Stimulated activated memory B cell treated with anti-CD40 and anti-IgM and Interleukin-4, amounts not matched to agents 10 μg/mL and 1 μg/mL and 100 μg/mL, for 72 hours (primary cell): ENCODE results near the gene PMEPA1.

Source experiments
- ATAC-seq: fragments of 150-1000 bp; cut with Tn5 transposase; 2 replicates; pipeline ENCODE4 v1.10.0; 2021
- H3K27ac Mint-ChIP-seq: one replicate; pipeline ENCODE4 v1.8.0; 2022; ENCODE audit warnings: mild to moderate bottlenecking, mixed read lengths
- H3K27me3 Mint-ChIP-seq: one replicate; pipeline ENCODE4 v1.8.0; 2022; ENCODE audit warnings: mixed read lengths
- H3K36me3 Mint-ChIP-seq: one replicate; pipeline ENCODE4 v1.8.0; 2022; ENCODE audit warnings: mixed read lengths
- H3K4me1 Mint-ChIP-seq: one replicate; pipeline ENCODE4 v1.8.0; 2022; ENCODE audit warnings: mixed read lengths
- H3K4me3 Mint-ChIP-seq: one replicate; pipeline ENCODE4 v1.8.0; 2022; ENCODE audit warnings: mild to moderate bottlenecking, moderate library complexity, mixed read lengths
- H3K9me3 Mint-ChIP-seq: one replicate; pipeline ENCODE4 v1.8.0; 2022; ENCODE audit warnings: mixed read lengths

The PMEPA1 gene

DNA sequence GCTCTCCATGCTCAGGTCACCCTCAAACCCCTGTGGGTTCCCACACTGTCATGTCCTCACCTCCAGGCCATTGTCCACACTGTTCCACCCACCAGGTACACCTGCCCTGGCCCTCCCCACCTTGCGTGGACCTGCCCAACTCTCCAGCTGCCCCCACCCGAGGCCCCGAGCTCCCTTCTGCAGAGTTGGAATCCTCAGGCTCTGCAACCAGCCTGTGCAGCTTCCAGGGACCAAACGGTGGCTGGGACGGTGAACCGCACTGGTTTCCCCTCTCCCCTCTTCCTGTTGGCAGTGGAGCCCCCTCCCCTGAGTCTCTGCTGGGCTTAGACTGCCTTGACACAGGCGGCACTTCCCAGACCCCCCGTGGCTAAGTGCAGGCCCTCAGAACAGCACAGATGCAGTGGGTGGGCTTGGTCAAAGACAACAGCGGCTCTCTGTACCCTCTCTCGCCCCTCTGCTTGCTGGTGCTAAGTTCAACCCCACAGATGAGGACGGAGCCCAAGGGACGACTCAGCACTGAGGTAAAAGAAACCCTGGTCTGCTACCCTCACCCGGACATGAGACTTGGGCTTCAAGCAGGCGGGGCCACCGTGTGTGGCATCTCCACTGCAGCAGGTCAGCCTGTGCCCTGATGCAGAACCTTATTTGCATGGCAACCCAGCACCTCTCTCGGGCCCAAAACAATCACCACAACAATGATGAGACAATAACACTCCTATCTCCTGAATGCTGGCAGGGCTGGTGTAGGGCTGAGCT is 100.6 kb downstream of the PMEPA1 start:
- H3K4me1 Mint-ChIP-seq = peaks cover 30% of the 10 kb centered on the region
- H3K27me3 Mint-ChIP-seq = no peaks in the 10 kb centered on the region
- ATAC-seq = peak; percentile 83
- peaks cover 33% of the 10 kb centered on the region for H3K36me3 Mint-ChIP-seq
- H3K27ac Mint-ChIP-seq = peak overlapping the region; percentile 77
- H3K4me3 Mint-ChIP-seq = no peak overlapping the region
- no peaks in the 10 kb centered on the region for H3K9me3 Mint-ChIP-seq

DNA sequence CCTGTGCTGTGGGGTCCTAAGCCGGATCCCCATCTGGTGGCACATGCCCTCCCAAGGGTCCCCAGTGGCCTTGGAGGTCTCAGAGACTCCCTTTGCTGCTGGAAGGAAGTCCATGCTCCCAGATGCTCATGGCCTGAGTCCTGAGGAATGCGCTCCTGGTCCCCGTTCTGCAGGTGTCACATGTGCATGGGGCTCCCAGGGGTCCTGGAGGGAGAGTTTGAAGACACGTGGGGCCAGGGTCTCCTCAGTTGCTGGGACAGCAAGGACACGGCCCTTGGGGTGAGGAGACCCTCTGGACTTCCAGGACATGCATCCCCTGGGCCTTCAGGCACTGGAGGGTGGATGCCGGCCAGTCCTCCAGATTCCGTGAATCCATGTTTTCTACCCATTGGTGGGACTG is 101.3 kb downstream of the PMEPA1 start:
- no peak for ATAC-seq
- Mint-ChIP-seq H3K27ac (no peak overlapping the region), H3K27me3 (no peaks in the 10 kb centered on the region), H3K9me3 (no peaks in the 10 kb centered on the region), H3K4me3 (no peak overlapping the region), H3K4me1 (peaks cover 30% of the 10 kb centered on the region), H3K36me3 (peaks cover 32% of the 10 kb centered on the region)

DNA sequence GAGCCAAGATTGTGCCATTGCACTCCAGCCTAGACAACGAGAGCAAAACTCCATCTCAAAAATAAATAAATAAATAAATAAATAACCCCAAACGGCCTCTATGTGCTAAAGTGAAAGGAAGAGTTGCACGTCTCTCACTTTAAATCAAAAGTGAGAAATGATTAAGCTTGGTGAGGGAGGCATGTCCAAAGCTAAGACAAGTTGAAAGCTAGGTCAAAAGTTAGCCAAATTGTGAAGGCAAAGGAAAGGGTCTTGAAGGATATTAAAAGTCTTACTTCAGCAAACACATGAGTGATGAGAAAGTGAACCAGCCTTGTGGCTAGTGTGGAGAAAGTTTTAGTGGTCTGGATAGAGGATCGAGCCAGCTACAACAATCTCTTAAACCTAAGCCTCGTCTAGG is 103.9 kb downstream of the PMEPA1 start:
- peak overlapping the region; percentile 20 for H3K27ac Mint-ChIP-seq
- peaks cover 8% of the 10 kb centered on the region for H3K27me3 Mint-ChIP-seq
- H3K36me3 Mint-ChIP-seq = peaks cover 30% of the 10 kb centered on the region
- H3K4me3 Mint-ChIP-seq = no peak overlapping the region
- ATAC-seq = no peak
- no peaks in the 10 kb centered on the region for H3K9me3 Mint-ChIP-seq
- H3K4me1 Mint-ChIP-seq = peaks cover 37% of the 10 kb centered on the region

DNA sequence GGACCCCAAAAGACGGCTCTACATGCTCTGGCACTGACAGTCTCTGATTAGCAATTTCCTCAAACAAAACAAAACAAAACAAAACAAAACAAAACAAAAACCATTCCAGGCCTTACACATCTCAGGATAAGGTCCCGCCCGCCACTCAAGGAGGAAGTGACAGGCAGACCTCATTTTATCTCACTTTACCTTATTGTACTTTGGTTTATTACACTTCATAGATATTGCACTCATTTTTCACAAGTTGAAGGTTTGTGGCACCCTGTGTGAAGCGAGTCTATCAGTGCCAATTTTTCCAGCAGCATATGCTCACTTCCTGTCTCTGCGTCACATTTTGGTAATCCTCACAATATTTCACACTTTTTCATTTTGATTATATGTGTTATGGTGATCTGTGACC is 104.8 kb downstream of the PMEPA1 start:
- peaks cover 11% of the 10 kb centered on the region for H3K27me3 Mint-ChIP-seq

DNA sequence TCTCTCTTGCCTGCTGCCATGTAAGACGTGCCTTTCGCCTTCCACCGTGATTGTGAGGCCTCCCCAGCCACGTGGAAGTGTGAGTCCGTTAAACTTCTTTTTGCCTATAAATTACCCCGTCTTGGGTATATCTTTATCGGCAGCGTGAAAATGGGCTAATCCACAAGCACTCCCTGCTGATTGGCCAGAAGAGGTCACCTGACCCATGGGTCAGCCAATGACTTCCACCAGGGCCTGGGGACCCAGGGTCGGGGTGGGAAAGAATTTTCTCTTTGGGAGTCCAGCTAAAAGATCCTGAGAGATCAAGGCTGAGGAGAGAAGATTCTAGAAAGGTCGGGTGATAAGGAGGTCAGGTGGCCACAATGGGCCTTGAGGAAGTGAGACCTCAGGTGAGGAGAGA is 106.7 kb downstream of the PMEPA1 start:
- Mint-ChIP-seq H3K27me3 (peaks cover 11% of the 10 kb centered on the region), H3K4me3 (no peak overlapping the region), H3K9me3 (no peaks in the 10 kb centered on the region), H3K27ac (peak overlapping the region; percentile 40), H3K4me1 (peaks cover 21% of the 10 kb centered on the region), H3K36me3 (peaks cover 8% of the 10 kb centered on the region)
- ATAC-seq = no peak

More for the DNA sequence above, 104.8 kb downstream of the PMEPA1 start:
- no peak overlapping the region for H3K4me3 Mint-ChIP-seq
- no peak for ATAC-seq
- peaks cover 32% of the 10 kb centered on the region for H3K4me1 Mint-ChIP-seq
- H3K36me3 Mint-ChIP-seq = peaks cover 23% of the 10 kb centered on the region
- H3K27ac Mint-ChIP-seq = peak overlapping the region; percentile 19
- no peaks in the 10 kb centered on the region for H3K9me3 Mint-ChIP-seq

DNA sequence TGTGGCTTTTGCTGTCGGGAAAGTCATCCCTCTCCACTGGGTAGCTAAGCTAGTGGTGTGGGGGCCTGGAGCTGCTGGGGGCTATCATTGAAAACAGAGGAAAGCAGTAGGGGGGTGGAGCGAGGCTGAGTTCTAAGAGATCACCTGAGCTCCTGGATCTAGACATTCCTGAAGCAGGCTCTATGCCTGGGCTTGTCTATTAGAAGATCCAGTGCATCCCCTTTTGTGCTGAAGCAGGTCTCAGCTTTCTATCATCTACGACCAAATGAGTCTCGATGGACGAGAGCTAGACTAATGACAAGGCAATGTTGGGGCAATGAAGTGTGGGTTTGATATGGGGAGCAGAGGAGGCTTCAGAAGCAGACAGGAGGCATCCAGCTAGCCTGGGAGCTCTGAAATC is 108.1 kb downstream of the PMEPA1 start:
- Mint-ChIP-seq H3K4me3 (no peak overlapping the region), H3K36me3 (no peaks in the 10 kb centered on the region), H3K27me3 (peaks cover 11% of the 10 kb centered on the region), H3K9me3 (no peaks in the 10 kb centered on the region), H3K4me1 (peaks cover 27% of the 10 kb centered on the region), H3K27ac (no peak overlapping the region)
- ATAC-seq = no peak

DNA sequence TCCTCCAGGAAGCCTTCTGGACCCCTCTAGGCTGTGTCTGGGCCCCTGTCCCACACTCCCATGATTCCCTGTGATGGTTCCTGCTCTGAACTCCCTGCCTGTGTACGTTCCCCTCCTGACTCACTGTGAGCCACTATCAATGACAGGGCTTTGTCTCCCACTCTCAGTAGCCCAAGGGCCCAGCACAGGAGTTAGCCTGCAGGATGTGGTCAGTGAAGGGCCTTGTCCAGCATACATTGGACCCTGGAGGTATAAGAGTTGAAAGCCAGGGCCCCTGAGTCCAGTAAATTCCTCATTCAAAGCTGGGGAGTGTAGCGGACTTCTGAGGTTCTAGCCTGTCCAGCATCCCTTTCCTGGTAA is 108.6 kb downstream of the PMEPA1 start:
- ATAC-seq = no peak
- Mint-ChIP-seq H3K4me3 (no peak overlapping the region), H3K9me3 (no peaks in the 10 kb centered on the region), H3K36me3 (no peaks in the 10 kb centered on the region), H3K27me3 (peaks cover 11% of the 10 kb centered on the region), H3K4me1 (peaks cover 26% of the 10 kb centered on the region), H3K27ac (no peak overlapping the region)

DNA sequence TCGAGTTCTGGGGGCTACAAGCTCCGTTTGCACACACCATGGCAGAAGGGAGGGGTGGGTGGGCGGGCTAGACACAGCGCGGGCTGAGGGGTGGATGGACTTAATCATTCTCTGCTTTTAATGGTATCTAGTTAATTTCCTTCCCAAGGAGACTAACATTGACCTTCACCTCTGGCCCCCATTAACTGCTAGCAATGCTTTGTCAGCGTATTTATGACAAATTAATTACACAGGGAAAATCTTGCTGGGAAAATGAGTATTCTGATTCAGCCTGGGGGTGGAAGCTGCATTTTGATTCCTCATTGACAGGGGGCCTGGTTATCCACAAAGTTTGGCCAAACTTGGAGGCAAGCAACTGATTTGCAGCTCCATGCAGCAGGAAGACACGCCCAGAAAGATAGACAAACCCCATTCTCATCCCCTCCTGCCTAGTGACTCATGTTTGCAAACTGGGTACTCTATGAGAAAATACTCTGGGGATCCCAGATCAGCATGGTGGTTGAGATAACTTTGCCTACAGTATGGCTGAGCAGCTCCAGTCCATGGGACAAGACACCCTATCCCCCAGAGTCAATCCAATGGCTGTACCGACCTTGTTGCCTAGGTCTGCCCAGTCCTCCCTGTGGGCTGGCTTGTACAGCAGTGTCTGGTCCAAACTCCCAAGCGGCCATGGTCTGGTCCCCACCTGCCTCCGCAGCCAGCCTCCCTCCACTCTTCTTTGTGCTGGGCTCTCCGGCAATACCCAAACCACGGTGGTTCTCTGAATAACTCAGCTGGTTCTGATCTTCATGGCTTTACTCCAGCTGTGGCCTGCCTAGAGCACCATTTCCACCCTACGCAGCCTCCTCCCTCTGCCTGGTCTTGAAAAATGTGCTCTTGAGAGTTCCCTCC is 109.2 kb downstream of the PMEPA1 start:
- Mint-ChIP-seq H3K27me3 (peaks cover 11% of the 10 kb centered on the region), H3K4me1 (peaks cover 20% of the 10 kb centered on the region), H3K9me3 (no peaks in the 10 kb centered on the region), H3K27ac (no peak overlapping the region), H3K4me3 (no peak overlapping the region), H3K36me3 (no peaks in the 10 kb centered on the region)
- ATAC-seq = peak; percentile 64

DNA sequence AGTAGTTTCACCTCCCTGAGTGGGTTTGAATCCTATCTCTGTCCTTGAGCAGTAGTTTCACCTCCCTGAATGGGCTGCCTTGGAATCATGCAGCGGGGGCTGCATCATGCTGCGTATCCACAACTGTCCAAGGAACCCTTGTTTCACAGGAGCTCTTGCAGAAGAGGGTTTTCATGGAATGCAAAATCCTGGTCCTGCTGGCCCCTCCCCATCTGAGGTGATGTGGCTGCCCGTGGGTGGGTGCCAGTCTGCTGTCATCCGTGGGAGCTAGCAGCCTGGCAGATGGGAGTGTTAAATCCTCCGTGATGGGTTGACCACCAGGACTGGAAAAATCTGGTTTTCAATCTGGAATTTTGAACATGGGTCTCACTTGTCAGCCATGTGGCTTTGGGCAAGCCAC is 111.3 kb downstream of the PMEPA1 start:
- no peak for ATAC-seq
- H3K36me3 Mint-ChIP-seq = no peaks in the 10 kb centered on the region
- H3K27me3 Mint-ChIP-seq = peaks cover 18% of the 10 kb centered on the region

More for the DNA sequence above, 111.3 kb downstream of the PMEPA1 start:
- H3K4me1 Mint-ChIP-seq = peaks cover 30% of the 10 kb centered on the region
- H3K9me3 Mint-ChIP-seq = no peaks in the 10 kb centered on the region
- no peak overlapping the region for H3K27ac Mint-ChIP-seq
- H3K4me3 Mint-ChIP-seq = no peak overlapping the region
